K562 (cell line): Measurements from ENCODE around the gene PHOX2A. TPM values are rescaled to one million over a fixed set of nuclear protein-coding genes. Genes with fewer than 3 reads are reported as not detected.

Experiments
- ARID3A ChIP-seq: IDR thresholded peaks from 2 replicates; pipeline ENCODE4 v1.6.1; 2012; ENCODE audit warnings: low read depth, low read length, improper control_type of control experiment, borderline replicate concordance
- CXXC5 ChIP-seq: fragments of 250-450 bp; sonication (Bioruptor Pico); IDR thresholded peaks from 2 replicates; pipeline ENCODE4 v1.8.0; 2022; ENCODE audit warnings: inconsistent platforms, mild to moderate bottlenecking, moderate library complexity
- PRMT5 ChIP-seq: sonication (generic); formaldehyde crosslinking; IDR thresholded peaks from 2 replicates; pipeline ENCODE4 v1.5.0; 2020; ENCODE audit warnings: missing genetic modification reagents
- SIN3A ChIP-seq, 2 experiments: fragments of 150-350 bp in 1 of 2; IDR thresholded peaks; 2 replicates each; pipeline ENCODE4 v1.6.1; 2011 to 2016; ENCODE audit warnings: borderline replicate concordance in 2 of 2, low read depth in 2 of 2, low read length in 2 of 2, mild to moderate bottlenecking in 2 of 2, moderate library complexity in 2 of 2; ENCODE audit not compliant: control insufficient read depth in 1 of 2
- SLC30A9 ChIP-seq: fragments of 250-450 bp; sonication (Bioruptor Pico); IDR thresholded peaks from 2 replicates; pipeline ENCODE4 v1.8.0; 2022; ENCODE audit warnings: mild to moderate bottlenecking, moderate library complexity
- SP2 ChIP-seq: IDR thresholded peaks from 2 replicates; pipeline ENCODE4 v1.6.1; 2011; ENCODE audit warnings: mild to moderate bottlenecking, low read depth, low read length, moderate library complexity; ENCODE audit not compliant: poor library complexity, severe bottlenecking; ENCODE audit errors: extremely low read depth
- STAG1 ChIP-seq: sonication (generic); formaldehyde crosslinking; IDR thresholded peaks from 2 replicates; pipeline ENCODE4 v1.5.0; 2020; ENCODE audit warnings: missing genetic modification reagents, borderline replicate concordance
- TOE1 ChIP-seq, 2 experiments: fragments of 450-650 bp in 1 of 2; sonication (generic) in 1 of 2; formaldehyde crosslinking in 1 of 2; IDR thresholded peaks; 2 replicates each; pipeline versions ENCODE4 v1.7.1 to v1.8.0; 2016 to 2022; ENCODE audit warnings: borderline replicate concordance in 2 of 2, mild to moderate bottlenecking in 2 of 2, antibody characterized with exemption in 1 of 2, inconsistent platforms in 1 of 2, low read depth in 1 of 2, missing genetic modification reagents in 1 of 2, moderate library complexity in 1 of 2
- ZBTB40 ChIP-seq, 2 experiments: fragments of 450-650 bp in 1 of 2; sonication (generic) in 1 of 2; formaldehyde crosslinking in 1 of 2; IDR thresholded peaks; 2 replicates each; pipeline versions ENCODE4 v1.7.1 to v1.9.0; 2016 to 2022; ENCODE audit warnings: inconsistent platforms in 1 of 2, mild to moderate bottlenecking in 1 of 2, missing genetic modification reagents in 1 of 2
- ZNF165 ChIP-seq: fragments of 250-450 bp; sonication (Bioruptor Pico); IDR thresholded peaks from 2 replicates; pipeline ENCODE4 v1.4.0; 2020; ENCODE audit warnings: borderline replicate concordance
- ZNF184 ChIP-seq: sonication (generic); formaldehyde crosslinking; IDR thresholded peaks from 2 replicates; pipeline ENCODE4 v1.5.0; 2020; ENCODE audit warnings: missing genetic modification reagents
- ZNF277 ChIP-seq: fragments of 250-450 bp; sonication (Bioruptor Pico); IDR thresholded peaks from 2 replicates; pipeline ENCODE4 v1.8.0; 2022; ENCODE audit warnings: inconsistent platforms, mild to moderate bottlenecking, moderate library complexity, borderline replicate concordance
- polyA plus RNA-seq, 8 experiments: library from polyadenylated mRNA; depleted of rRNA in 4 of 8; stranded (reverse) in 5 of 8; unstranded in 3 of 8; fragments of >200 nt; fragmentation: Nextera tagmentation in 2 of 8; fragmentation: Illumina TruSeq in 1 of 8; extraction: Ambion mirVana in 2 of 8; extraction: Trizol in 1 of 8; gene quantifications; 2 replicates each; pipeline versions ENCODE4 v1.2.1 to v1.2.3, GENCODE V29; 2011 to 2014; ENCODE audit warnings: inconsistent platforms in 1 of 8, missing spikeins in 1 of 8
- total RNA-seq, 7 experiments: library from RNA; depleted of rRNA in 6 of 7; stranded (reverse); fragments of >200 nt in 6 of 7; fragmentation: Illumina TruSeq in 2 of 7; extraction: Trizol in 2 of 7; gene quantifications; 2 replicates each; pipeline versions ENCODE4 v1.2.1 to v1.2.3, GENCODE V29; 2011 to 2021; ENCODE audit warnings: low replicate concordance in 1 of 7

The PHOX2A gene
- total and polyA plus RNA-seq, 9 of the 15 experiments (the other 6 are each of a cell fraction or from before 2014, with no cell fraction given) = not detected

- TF ChIP-seq PRMT5 (no peak), SLC30A9 (CRISPR knock-in tag) (no peak), ZNF184 (CRISPR knock-in tag) (no peak), STAG1 (CRISPR knock-in tag) (no peak), ZBTB40 (IDR thresholded peaks at IDR 0.05) (peak; percentile 56), ZBTB40 (CRISPR knock-in tag; IDR thresholded peaks at IDR 0.05) (no peak), TOE1 (IDR thresholded peaks at IDR 0.05; ENCODE audit: borderline replicate concordance) (0 out of 2 replicates have a peak, but pooled peaks have one; percentile 10), TOE1 (CRISPR knock-in tag; IDR thresholded peaks at IDR 0.05; ENCODE audit: borderline replicate concordance, low read depth) (no peak), ARID3A (no peak), ZNF277 (CRISPR knock-in tag) (no peak), CXXC5 (CRISPR knock-in tag) (no peak; the same call in 1 of the 2 replicates), SP2 (no peak), SIN3A (IDR thresholded peaks at IDR 0.05; ENCODE audit: borderline replicate concordance in 2 of 2, control insufficient read depth in 1 of 2, low read depth in 2 of 2, low read length in 2 of 2) (no peak), ZNF165 (no peak)
These were observed 20.1 kb downstream of the PHOX2A start (continued) for GRCh38 chr11:72223615-72224563.
